ENCODE measurements around the gene CFTR. TPM values are rescaled to one million over a fixed set of nuclear protein-coding genes. Genes with fewer than 3 reads are reported as not detected.

CFTR gene
- total RNA-seq, 1 donor = 0.43 TPM

DNA sequence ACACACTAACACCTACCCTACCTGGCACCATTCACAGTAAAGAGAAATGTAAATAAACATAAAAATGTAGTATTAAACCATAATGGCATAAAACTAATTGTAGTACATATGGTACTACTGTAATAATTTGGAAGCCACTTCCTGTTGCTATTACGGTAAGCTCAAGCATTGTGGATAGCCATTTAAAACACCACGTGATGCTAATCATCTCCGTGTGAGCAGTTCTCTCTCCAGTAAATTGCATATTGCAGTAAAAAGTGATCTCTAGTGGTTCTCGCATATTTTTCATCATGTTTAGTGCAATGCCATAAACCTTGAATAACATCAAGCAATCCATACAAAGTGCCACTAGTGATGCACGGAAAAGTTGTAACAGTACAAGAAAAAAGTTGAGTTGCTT is 75.4 kb downstream of the CFTR start:
- no peak for DNase-seq (ENCODE audit: low read depth)
- TF ChIP-seq, protein P1, sequence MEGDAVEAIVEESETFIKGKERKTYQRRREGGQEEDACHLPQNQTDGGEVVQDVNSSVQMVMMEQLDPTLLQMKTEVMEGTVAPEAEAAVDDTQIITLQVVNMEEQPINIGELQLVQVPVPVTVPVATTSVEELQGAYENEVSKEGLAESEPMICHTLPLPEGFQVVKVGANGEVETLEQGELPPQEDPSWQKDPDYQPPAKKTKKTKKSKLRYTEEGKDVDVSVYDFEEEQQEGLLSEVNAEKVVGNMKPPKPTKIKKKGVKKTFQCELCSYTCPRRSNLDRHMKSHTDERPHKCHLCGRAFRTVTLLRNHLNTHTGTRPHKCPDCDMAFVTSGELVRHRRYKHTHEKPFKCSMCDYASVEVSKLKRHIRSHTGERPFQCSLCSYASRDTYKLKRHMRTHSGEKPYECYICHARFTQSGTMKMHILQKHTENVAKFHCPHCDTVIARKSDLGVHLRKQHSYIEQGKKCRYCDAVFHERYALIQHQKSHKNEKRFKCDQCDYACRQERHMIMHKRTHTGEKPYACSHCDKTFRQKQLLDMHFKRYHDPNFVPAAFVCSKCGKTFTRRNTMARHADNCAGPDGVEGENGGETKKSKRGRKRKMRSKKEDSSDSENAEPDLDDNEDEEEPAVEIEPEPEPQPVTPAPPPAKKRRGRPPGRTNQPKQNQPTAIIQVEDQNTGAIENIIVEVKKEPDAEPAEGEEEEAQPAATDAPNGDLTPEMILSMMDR (IDR thresholded peaks at IDR 0.05; ENCODE audit: insufficient read depth, low read depth, low read length) = no peak
- no peak overlapping the region for H3K4me3 ChIP-seq (ENCODE audit: low read depth, low read length)

DNA sequence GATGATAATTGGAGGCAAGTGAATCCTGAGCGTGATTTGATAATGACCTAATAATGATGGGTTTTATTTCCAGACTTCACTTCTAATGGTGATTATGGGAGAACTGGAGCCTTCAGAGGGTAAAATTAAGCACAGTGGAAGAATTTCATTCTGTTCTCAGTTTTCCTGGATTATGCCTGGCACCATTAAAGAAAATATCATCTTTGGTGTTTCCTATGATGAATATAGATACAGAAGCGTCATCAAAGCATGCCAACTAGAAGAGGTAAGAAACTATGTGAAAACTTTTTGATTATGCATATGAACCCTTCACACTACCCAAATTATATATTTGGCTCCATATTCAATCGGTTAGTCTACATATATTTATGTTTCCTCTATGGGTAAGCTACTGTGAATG is 79.6 kb downstream of the CFTR start:
- TF ChIP-seq, protein P1 (IDR thresholded peaks at IDR 0.05; ENCODE audit: insufficient read depth, low read depth, low read length) = no peak
- DNase-seq (ENCODE audit: low read depth) = no peak
- H3K4me3 ChIP-seq (ENCODE audit: low read depth, low read length) = no peak overlapping the region

DNA sequence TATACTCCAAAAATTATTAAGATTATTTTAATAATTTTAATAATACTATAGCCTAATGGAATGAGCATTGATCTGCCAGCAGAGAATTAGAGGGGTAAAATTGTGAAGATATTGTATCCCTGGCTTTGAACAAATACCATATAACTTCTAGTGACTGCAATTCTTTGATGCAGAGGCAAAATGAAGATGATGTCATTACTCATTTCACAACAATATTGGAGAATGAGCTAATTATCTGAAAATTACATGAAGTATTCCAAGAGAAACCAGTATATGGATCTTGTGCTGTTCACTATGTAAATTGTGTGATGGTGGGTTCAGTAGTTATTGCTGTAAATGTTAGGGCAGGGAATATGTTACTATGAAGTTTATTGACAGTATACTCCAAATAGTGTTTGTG is 80.2 kb downstream of the CFTR start:
- TF ChIP-seq, protein P1 (IDR thresholded peaks at IDR 0.05; ENCODE audit: insufficient read depth, low read depth, low read length) = no peak
- H3K4me3 ChIP-seq (ENCODE audit: low read depth, low read length) = no peak overlapping the region
- DNase-seq (ENCODE audit: low read depth) = no peak

DNA sequence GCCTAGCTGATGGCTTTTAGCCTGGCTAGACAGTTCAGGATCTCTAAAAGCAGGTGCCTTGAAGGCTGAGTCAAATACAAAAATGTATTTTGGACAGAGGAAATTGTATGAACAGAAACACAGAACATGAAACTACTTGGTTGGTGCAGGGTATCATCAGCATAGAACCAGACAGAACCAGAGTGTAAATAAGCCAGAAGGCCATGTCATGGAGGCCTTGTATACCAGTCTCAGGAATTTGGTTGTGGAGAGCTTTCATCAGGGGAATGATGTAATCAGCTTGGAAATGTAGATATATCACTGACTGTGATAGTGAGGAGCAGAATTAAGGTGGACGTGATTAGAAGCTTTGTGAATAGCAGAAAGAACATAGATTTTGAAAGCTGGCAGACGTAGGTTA is 82.9 kb downstream of the CFTR start:
- DNase-seq (ENCODE audit: low read depth) = no peak
- H3K4me3 ChIP-seq (ENCODE audit: low read depth, low read length) = no peak overlapping the region
- TF ChIP-seq, protein P1 (IDR thresholded peaks at IDR 0.05; ENCODE audit: insufficient read depth, low read depth, low read length) = no peak

DNA sequence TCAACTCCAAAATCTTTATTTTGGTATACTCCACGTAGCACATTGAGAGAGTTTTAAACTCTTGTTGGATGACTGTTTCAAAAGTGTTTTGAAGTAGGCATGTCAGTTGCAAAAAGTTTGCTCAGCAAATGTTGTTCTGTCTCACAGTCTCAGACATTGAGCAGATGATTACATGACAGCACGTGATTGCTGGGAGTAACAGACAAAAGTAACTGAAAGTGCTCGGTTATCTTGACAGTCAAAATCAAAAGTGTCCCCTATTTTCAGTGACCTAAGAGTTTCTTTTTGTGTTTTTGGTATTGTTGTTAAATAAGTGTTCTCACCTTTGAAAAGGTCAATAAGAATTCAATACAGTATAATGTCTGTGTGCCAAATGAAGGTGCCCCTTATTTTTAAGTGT is 84.3 kb downstream of the CFTR start:
- TF ChIP-seq, protein P1 (IDR thresholded peaks at IDR 0.05; ENCODE audit: insufficient read depth, low read depth, low read length) = no peak
- H3K4me3 ChIP-seq (ENCODE audit: low read depth, low read length) = no peak overlapping the region
- DNase-seq (ENCODE audit: low read depth) = no peak

DNA sequence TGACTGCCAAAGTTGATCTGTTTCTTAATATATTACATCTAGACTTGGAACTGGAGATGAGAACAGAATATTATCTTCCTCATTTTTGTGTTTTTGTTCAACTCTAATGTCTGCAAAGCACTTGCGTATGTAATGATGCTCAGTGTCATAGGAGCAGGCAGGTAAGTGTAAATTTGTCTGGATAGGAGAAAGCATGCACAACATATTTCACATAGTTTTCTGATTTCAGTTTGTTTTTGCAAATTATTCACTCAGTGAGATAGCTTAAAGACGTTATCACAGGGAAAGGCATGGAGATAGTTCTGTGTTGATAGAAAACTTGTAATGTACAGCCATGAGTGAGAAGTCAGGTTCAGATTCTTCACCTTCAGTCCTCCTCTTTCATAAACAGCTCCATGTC is 84.8 kb downstream of the CFTR start:
- no peak for DNase-seq (ENCODE audit: low read depth)
- no peak overlapping the region for H3K4me3 ChIP-seq (ENCODE audit: low read depth, low read length)
- TF ChIP-seq, protein P1 (IDR thresholded peaks at IDR 0.05; ENCODE audit: insufficient read depth, low read depth, low read length) = no peak

DNA sequence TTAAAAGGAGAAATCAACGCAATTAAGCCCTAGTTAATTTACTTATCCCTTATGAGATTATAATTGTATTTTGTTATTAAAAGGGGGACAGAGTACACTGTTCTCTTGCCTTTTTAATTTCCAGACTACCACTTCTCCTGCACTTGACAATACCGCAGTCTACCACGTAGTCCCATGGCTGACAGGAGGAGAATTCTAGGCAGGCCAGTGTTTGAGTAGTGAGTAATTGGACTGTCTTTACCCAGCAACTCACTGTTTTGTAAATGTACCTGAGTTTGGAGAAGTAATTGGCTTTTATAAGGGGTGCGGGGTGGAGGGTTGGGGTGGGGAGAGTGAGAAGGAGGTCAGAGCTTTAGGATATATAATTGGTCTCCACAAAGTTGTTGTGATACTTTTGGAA is 85.4 kb downstream of the CFTR start:
- no peak overlapping the region for H3K4me3 ChIP-seq (ENCODE audit: low read depth, low read length)
- DNase-seq (ENCODE audit: low read depth) = no peak
- TF ChIP-seq, protein P1 (IDR thresholded peaks at IDR 0.05; ENCODE audit: insufficient read depth, low read depth, low read length) = no peak

Measured in fibroblast of villous mesenchyme (primary cell).